C4-2B (cell line): Measurements from ENCODE around the gene GFOD2.

Source experiments
- ZFX ChIP-seq: fragments of 450-650 bp; IDR thresholded peaks from 2 replicates; pipeline ENCODE4 v1.6.1; 2017
- TF ChIP-seq, protein P1 (sequence below): fragments of 450-650 bp; conservative IDR thresholded peaks from 2 replicates; pipeline ENCODE4 v1.5.1; 2017; ENCODE audit warnings: mild to moderate bottlenecking

- TF ChIP-seq, protein P1, sequence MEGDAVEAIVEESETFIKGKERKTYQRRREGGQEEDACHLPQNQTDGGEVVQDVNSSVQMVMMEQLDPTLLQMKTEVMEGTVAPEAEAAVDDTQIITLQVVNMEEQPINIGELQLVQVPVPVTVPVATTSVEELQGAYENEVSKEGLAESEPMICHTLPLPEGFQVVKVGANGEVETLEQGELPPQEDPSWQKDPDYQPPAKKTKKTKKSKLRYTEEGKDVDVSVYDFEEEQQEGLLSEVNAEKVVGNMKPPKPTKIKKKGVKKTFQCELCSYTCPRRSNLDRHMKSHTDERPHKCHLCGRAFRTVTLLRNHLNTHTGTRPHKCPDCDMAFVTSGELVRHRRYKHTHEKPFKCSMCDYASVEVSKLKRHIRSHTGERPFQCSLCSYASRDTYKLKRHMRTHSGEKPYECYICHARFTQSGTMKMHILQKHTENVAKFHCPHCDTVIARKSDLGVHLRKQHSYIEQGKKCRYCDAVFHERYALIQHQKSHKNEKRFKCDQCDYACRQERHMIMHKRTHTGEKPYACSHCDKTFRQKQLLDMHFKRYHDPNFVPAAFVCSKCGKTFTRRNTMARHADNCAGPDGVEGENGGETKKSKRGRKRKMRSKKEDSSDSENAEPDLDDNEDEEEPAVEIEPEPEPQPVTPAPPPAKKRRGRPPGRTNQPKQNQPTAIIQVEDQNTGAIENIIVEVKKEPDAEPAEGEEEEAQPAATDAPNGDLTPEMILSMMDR = no peak
- TF ChIP-seq ZFX = no peak
Measured at GRCh38 chr16:67750466-67750865, 31.4 kb upstream of the GFOD2 start.
